Measurements from ENCODE around the gene CFTR.

Gene CFTR

GRCh38 chr7:117640465-117640864, 160.6 kb downstream of the CFTR start:
- no peak for DNase-seq (ENCODE audit: low read depth in 3 of 3, low spot score in 1 of 3)

DNA sequence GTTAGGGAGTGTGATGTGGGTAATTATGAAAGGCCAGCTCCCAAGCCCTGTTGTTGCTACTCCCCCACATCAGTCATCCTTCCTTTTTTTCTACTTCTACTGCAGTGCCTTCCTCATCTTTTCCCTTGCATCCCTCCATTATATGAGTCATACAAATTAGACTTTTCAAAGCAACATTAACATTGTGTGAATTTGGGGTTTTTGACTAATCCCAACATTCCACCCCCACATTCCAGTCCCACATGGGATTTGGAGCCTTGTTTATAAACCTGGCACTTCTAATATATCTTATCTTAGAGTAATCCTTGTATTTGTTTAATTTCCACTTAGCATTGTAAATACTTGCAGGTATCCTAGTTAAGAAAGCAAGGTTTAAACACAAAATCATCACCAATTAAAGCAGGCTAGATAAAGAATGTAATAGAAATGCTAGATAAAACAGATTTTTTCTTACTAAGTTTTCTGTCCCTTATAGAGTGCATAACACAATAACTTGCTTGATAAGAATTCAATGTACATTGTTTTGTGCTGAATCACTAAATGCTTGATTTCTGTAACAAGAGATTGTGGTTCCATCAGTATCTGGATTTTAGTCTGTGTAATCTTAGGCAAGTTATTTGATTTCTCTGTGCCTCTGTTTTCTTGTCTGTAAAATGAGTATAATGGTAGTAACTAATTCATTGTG, 165.8 kb downstream of the CFTR start:
- no peak for DNase-seq (ENCODE audit: low read depth in 3 of 3, low spot score in 1 of 3)

- no peak for DNase-seq (ENCODE audit: low read depth in 3 of 3, low spot score in 1 of 3)
Observed at GRCh38 chr7:117648203-117648866, 168.5 kb downstream of the CFTR start.

DNA sequence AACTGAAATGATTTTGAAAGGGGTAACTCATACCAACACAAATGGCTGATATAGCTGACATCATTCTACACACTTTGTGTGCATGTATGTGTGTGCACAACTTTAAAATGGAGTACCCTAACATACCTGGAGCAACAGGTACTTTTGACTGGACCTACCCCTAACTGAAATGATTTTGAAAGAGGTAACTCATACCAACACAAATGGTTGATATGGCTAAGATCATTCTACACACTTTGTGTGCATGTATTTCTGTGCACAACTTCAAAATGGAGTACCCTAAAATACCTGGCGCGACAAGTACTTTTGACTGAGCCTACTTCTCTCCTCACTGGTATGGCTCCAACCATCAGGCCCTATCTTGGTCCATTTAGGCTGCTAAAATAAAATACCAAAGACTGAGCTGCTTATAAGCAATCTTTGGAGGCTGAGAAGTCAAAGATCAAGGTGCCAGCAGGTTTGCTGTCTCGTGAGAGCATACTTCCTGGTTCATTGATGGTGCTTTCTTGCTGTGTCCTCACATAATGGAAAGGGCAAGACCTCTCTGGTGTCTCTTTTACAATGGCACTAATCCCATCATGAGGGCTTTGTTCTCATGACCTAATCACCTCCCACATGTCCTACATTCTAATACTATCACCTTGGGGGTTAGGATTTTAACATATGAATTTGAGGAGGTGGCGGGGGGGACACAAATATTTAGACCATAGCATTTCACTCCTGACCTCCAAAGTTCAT, 173.3 kb downstream of the CFTR start:
- no peak for DNase-seq (ENCODE audit: low read depth in 3 of 3, low spot score in 1 of 3)

DNA sequence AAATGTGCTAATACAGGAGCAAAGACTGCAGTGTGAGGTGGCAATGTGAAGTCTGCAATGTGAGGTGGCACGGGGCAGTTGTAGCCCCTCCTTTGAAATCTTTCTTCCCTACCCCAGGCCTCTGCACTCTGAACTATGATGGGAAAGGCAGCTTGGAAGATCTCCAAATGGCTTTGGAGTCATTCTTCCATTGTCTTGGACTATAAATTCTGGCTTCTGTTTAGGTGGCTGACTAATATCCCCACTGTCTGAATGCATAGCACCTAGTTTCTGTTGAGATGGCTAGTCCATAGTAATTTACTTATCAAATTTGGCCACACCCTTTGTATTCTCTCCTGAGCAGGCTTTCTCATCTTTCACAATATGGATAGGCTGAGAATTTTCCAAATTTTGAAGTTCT, 175.0 kb downstream of the CFTR start:
- no peak for DNase-seq (ENCODE audit: low read depth in 3 of 3, low spot score in 1 of 3)

DNA sequence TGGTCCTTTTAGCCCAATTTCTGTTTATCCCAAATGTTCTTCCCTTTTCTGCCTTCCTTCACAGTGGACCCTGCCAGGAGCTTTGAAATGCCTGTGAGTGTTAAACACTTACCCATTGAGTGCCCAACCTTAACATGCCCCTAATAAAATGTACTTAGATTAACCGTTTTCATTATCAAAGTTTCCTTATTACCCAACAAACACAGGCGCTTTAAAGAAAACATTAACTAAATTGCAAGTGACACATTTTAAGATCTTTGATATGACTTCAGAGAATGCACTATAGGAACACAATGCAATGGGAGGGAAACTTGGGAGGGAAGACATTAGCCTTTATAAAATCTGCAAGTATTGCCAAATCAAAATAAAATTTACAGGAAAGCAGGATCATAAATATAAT, 177.0 kb downstream of the CFTR start:
- DNase-seq (ENCODE audit: low read depth in 3 of 3, low spot score in 1 of 3): no peak

DNA sequence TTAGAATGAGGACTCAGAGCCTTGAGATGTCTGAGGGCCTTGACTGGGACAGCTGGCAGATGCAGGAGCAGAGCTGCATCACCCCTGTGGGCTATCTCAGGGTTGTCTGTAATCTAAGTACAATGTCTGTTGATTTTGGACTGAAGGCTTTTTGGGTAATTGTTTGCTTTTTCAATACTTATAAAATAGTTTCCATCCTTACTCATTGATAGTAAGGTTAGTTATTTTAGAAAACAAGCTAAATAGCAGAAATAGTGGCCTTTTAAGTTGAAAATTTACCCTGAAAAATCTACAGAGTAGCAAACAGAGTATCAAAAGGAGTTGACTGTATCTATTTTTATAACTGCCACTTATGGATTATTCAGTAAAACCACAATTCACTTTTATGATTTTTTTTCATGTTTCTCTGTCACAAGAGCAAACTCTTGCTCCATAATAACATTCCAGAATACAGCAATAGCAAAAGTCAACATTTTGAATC, 179.7 kb downstream of the CFTR start:
- no peak for DNase-seq (ENCODE audit: low read depth in 3 of 3, low spot score in 1 of 3)

GRCh38 chr7:117661328-117661727, 181.5 kb downstream of the CFTR start:
- no peak for DNase-seq (ENCODE audit: low read depth in 3 of 3, low spot score in 1 of 3)

DNA sequence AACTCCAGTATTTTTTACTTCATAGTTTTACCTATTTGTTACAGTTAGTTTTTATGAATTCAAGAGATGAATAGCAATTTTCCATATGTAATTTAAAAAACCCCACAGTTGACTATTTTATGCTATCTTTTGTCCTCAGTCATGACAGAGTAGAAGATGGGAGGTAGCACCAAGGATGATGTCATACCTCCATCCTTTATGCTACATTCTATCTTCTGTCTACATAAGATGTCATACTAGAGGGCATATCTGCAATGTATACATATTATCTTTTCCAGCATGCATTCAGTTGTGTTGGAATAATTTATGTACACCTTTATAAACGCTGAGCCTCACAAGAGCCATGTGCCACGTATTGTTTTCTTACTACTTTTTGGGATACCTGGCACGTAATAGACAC, 184.2 kb downstream of the CFTR start:
- DNase-seq (ENCODE audit: low read depth in 3 of 3, low spot score in 1 of 3): no peak

DNA sequence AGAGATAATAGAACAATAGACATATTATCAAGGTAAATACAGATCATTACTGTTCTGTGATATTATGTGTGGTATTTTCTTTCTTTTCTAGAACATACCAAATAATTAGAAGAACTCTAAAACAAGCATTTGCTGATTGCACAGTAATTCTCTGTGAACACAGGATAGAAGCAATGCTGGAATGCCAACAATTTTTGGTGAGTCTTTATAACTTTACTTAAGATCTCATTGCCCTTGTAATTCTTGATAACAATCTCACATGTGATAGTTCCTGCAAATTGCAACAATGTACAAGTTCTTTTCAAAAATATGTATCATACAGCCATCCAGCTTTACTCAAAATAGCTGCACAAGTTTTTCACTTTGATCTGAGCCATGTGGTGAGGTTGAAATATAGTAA, 185.5 kb downstream of the CFTR start:
- no peak for DNase-seq (ENCODE audit: low read depth in 3 of 3, low spot score in 1 of 3)

DNA sequence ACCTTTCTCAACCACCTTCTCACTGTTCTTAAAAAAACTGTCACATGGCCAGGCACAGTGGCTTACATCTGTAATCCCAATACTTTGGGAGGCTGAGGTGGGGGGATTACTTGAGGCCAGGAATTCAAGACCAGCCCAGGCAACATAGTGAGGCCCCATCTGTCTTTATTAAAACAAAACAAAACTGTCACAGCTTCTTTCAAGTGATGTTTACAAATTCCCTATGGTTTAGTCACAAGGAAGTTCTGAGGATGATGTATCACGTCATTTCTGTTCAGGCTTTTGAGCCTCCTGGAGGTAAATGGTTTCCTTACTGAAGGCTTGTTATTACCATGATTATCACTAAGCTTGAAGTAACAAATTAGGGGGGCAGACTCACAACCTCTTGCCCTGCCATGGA, 186.2 kb downstream of the CFTR start:
- DNase-seq (ENCODE audit: low read depth in 3 of 3, low spot score in 1 of 3): no peak

DNA sequence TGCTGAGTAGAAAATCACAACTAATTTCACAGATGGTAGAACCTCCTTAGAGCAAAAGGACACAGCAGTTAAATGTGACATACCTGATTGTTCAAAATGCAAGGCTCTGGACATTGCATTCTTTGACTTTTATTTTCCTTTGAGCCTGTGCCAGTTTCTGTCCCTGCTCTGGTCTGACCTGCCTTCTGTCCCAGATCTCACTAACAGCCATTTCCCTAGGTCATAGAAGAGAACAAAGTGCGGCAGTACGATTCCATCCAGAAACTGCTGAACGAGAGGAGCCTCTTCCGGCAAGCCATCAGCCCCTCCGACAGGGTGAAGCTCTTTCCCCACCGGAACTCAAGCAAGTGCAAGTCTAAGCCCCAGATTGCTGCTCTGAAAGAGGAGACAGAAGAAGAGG, 186.9 kb downstream of the CFTR start:
- no peak for DNase-seq (ENCODE audit: low read depth in 3 of 3, low spot score in 1 of 3)

DNA sequence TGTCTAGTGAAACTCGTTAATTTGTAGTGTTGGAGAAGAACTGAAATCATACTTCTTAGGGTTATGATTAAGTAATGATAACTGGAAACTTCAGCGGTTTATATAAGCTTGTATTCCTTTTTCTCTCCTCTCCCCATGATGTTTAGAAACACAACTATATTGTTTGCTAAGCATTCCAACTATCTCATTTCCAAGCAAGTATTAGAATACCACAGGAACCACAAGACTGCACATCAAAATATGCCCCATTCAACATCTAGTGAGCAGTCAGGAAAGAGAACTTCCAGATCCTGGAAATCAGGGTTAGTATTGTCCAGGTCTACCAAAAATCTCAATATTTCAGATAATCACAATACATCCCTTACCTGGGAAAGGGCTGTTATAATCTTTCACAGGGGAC, 187.6 kb downstream of the CFTR start:
- no peak for DNase-seq (ENCODE audit: low read depth in 3 of 3, low spot score in 1 of 3)

- no peak for DNase-seq (ENCODE audit: low read depth in 3 of 3, low spot score in 1 of 3)
Observed at GRCh38 chr7:117669818-117670217, 190.0 kb downstream of the CFTR start.

GRCh38 chr7:117672453-117672852, 192.6 kb downstream of the CFTR start:
- no peak for DNase-seq (ENCODE audit: low read depth in 3 of 3, low spot score in 1 of 3)

DNA sequence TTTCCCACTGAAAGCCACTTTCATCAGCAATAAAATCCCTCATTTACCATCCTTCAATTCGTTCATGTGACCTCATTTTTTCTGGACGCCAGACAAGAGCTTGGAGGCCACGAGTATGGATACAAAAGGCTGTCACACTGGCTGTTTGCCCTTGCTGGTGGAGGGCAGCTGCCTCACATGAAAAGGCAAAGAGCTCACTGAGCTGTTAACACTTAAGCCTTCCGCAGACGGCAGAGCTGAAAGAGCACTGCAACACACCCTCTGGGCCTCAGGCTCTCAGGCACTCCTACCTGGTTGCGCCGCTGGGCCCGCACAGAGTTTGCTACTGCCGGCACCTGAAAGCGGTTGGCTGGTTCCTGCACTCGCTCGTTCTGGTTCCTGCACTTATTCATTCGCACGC, 193.5 kb downstream of the CFTR start:
- no peak for DNase-seq (ENCODE audit: low read depth in 3 of 3, low spot score in 1 of 3)

DNA sequence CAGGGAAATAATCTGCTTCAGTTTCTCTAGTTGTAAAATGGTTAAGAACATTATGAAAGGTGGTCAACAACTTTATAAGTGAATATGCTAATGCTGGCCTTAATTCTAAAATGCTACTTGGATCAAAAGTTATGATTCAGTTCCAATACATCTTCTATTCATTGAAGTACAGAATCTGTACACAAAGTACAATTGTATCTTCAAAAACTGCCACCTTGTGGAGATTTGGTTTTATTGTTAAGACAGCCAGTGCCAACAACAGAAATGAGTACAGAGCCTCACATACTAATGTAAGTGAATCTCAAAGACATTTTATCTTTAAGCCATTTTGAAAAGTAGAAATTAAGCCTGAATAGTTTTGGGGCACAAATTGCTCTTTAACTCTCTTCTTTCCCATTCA, 194.0 kb downstream of the CFTR start:
- no peak for DNase-seq (ENCODE audit: low read depth in 3 of 3, low spot score in 1 of 3)

GRCh38 chr7:117674617-117675016, 194.8 kb downstream of the CFTR start:
- DNase-seq (ENCODE audit: low read depth in 3 of 3, low spot score in 1 of 3): no peak

DNA sequence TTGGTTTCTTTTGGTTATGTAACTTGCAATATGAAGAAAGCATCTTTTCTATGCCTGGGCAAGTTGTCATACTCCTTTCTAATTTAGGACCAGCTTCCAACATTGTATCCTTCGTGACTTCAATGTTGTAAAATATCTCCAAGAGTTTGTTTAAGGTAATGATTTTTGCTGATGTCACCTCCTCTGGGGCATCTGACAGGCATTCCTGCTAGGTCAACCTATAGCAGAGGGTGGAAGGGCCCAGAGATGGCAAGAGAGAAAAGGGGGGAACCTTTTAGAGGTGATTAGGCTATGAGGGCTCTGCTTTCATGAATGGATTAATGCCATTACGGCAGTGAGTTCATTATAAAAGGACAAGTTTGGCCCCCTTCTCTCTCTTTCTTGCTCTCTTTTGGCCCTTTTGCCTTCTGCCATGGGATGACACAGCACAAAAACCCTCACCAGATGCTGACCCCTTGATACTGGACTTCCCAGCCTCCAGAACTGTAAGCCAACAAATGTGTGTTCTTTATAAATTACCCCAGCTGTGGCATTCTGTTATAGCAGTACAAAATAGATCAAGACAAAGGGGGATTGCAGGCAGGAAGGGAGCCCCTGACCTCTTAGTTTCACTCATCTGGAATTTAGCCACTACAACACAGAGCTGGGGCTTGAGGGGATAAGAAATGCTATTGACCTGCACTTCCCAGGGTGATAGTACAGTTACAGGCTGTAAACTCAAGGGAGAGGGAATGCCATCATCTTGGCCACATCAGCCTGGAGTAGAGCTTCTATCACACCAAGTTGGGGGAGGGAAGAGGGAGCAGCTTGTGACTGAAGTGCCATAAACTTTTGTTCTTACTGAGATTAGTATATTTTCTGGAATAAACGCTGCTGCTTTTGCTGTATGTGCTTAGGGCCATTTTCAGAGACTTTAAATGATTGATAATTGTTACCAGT, 195.9 kb downstream of the CFTR start:
- DNase-seq (ENCODE audit: low read depth in 3 of 3, low spot score in 1 of 3): no peak

GRCh38 chr7:117679120-117679519, 199.3 kb downstream of the CFTR start:
- DNase-seq (ENCODE audit: low read depth in 3 of 3, low spot score in 1 of 3): no peak

DNA sequence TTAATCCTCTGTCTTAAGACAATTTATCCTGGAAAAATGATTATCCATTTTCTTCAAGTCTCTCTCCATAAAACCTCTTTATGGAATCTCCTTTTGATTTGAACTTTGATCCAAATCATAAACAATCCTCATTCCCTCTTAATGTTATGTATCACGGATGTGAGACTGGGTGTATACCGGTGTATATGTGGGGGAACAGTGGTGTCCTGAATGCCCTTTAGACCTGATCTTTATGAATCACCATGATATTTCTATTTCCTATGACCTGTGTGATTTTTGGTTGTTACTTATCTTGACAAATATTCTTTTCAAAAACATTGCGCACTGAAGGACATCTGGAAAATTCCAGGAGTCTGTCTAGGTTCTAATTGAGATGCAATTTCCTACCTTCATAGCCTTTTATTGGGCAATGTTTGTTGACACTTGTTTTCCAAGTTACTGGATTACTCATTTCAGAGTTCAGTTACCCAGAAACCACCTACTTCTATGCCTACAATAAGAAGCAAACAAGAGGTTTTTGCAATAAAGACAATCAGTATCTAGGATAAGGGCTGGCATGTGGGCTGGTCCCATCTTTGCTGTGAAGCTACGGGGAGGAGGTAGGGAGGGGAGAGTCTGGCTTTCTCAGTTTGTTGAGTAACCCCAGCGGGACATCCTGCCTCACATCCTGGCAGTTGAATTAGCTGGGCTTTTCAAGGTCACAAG, 203.0 kb downstream of the CFTR start:
- no peak for DNase-seq (ENCODE audit: low read depth in 3 of 3, low spot score in 1 of 3)
